NCI-H1092 (cell line): Measurements from ENCODE around the gene SPHK1.

Experiments
- DNase-seq: peaks from one replicate; lab custom pipeline; 2025; lab: John Stamatoyannopoulos, UW

SPHK1 gene

DNA sequence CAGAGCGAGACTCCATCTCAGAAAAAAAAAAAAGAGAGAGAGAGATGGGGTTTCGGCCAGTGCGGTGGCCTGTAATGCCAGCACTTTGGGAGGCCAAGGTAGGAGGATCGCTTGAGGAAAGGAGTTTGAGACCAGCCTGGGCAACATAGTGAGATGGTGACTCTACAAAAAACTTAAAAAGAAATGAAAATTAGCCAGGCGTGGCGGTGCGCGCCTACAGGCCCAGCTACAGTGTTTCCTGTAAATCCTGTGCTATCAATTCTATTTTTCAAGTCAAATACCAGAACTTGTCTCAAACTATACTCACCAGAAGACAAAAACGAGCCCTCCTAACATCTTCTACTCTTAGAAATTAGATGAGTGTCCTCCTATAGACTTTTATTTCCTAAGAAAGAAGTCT lies 49.3 kb downstream of the SPHK1 start:
- no peak for DNase-seq

DNA sequence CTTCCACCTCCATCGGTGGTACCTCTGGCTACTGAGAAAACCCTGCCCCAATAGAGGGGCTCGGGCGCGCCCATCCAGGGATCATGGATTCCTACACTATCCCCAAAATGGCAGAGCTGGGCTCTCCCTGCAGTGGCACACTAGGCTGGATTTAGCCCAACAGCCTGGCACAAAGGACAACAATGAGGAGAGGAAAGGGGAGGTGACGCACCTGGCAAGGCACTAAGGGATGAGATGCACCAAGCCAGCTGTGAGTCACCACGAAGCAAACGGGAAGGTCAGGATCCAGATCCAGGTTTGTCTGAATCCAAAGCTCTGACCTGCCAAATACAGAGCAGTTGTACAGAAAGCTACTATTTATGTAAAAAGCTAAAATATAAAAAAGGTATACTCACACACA lies 50.5 kb downstream of the SPHK1 start:
- no peak for DNase-seq

DNA sequence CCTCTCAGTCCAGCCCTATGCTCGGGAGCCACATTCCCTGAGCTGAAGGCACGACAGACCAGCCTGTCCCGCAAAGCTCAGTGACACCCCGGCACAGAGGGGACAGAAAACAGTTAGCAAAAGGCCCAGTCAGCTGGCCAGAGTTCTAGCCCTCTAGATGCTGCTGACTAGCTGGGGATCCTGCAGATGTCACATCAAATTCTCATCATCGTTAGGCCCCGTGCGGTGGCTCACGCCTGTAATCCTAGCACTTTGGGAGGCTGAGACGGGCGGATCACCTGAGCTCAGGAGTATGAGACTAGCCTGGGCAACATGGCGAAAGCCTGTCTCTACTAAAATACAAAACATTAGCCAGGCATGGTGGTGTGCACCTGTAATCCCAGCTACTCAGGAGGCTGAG lies 51.3 kb downstream of the SPHK1 start:
- DNase-seq: no peak
